Brain pericyte (primary cell): ENCODE measurements around the gene LTV1.
"Not testable (repeated sequence)": the region's sequence is repeated elsewhere in the genome, so short reads cannot be mapped to it uniquely, and the experiment has no call there.

Experiments
- DNase-seq: peaks from one replicate; pipeline ENCODE4 v3.0.0-alpha.2; 2012; ENCODE audit warnings: low read depth, low spot score

Gene LTV1, protein sequence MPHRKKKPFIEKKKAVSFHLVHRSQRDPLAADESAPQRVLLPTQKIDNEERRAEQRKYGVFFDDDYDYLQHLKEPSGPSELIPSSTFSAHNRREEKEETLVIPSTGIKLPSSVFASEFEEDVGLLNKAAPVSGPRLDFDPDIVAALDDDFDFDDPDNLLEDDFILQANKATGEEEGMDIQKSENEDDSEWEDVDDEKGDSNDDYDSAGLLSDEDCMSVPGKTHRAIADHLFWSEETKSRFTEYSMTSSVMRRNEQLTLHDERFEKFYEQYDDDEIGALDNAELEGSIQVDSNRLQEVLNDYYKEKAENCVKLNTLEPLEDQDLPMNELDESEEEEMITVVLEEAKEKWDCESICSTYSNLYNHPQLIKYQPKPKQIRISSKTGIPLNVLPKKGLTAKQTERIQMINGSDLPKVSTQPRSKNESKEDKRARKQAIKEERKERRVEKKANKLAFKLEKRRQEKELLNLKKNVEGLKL

DNA sequence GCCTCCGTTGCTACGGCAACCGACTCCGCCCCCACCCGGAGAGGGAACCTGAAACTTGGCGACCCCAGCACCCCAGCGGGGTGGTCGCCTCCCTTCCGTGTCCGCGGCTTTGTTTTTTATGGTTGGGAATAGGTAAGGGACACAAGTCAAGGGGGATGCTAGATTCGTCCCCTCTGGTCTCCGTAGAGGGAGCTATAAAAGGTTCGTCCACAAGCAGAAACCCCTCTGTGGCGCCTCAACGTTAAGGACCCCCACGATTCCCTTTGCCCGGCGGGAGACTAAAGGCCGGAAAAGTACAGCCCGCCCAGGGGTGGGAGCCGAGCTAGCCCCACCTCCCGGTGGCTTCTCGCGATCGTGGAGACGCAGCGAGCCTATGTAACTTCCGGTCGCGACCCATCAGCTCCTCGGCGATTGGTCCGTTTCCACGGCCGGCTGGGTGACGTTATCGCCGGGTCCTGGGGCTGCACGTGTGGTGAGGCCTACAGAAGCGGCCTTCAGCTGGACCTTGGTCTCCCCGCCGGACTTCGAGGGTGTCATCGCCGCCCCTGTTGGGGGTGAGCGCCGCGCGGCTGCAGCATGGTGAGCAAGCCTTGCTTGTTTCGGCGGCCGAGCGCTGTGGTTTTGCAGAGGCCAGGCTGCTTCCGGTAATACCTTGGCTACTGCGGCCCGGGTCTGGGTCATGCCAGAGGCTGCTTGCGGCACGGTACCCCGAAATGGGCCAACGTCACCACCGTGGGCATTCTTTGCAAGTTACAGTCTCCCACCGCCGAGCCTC, at the start of gene LTV1:
Gene LTV1, plus strand, starts transcription at position 437 of the 775 bp plus-strand sequence. Its CDS starts 140 bp downstream, at position 577.
- peak; percentile 93 for DNase-seq

DNA sequence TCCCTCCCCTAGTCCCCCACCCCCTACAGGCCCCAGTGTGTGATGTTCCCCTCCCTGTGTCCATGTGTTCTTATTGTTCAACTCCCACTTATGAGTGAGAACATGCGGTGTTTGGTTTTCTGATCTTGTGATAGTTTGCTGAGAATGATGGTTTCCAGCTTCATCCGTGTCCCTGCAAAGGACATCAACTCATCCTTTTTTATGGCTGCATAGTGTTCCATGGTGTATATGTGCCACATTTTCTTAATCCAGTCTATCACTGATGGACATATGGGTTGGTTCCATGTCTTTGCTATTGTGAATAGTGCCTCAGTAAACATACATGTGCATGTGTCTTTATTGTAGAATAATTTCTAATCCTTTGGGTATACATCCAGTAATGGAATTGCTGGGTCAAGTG, 46.6 kb upstream of the LTV1 start:
- DNase-seq: not testable (repeated sequence)

DNA sequence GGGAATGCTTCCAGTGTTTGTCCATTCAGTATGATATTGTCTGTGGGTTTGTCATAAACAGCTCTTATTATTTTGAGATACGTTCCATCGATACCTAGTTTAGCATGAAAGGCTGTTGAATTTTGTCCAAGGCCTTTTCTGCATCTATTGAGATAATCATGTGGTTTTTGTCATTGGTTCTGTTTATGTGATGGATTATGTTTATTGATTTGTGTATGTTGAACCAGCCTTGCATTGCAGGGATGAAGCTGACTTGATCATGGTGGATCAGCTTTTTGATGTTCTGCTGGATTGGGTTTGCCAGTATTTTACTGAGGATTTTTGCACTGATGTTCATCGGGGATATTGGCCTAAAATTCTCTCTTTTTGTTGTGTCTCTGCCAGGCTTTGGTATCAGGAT, 44.7 kb upstream of the LTV1 start:
- not testable (repeated sequence) for DNase-seq

DNA sequence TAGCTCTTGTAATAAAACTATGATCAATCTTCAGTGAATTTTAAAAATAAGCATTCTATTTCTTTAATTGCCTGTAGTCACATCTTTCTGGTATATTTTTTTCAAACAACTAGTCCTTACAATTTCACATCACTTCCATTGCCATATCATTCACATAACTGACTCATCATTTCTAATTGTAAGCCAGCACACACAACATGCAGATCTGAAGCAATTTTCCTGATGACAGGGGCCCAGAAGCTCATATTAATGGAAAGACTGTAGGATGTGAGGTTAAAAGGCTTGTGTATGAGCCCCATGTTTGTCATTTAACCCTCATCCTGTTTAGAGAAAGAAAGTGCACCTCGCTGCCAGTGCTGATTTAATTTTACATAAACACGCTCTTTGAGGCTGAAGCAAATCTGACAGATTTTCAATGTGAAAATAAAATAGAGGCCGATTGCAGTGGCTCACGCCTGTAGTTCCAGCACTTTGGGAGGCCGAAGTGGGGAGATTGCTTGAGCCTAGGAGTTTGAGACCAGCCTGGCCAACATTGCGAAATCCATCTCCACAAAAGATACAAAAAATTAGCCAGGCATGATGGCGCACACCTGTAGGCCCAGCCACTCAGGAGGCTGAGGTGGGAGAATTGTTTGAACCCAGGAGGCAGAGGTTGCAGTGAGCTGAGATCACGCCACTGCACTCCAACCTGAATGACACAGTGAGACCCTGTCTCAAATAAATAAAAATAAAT, 40.1 kb upstream of the LTV1 start:
- DNase-seq: no peak

DNA sequence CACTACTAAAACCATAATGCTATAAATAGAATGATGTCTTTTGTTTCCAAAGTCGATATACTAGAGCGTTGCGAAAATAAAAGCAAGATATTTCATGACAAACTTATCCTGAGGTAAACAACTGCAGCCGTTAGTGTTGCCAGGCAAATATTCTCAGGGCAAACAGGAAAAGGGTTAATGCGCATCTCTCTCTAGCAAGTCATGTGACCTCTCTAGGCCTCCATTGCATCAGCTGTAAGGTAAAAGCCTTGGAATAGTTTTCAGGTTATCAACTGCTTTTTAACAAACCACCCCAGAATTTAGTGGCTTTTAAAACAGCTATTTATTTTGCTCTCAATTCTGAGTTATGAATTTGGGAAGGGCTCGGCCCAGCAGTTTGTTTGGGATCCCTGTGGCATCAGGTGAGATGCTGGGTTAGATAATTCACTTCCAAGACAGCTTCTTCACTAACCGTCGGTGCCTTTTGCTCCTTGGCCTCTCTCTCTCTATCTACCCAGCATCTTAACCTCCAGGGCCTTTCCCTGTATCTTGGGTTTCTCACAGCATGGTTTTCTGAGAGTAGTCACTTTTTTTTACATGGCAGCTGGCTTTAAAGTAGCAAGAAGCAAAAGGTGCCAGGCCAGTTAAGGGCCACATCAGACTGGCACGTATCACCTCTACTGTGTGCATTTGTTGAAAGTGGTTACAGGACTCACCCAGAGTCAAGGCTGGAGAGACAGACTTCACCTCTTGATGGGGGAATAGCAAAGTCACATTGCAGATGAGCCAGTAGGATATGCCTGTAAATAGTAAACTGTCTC, 39.2 kb upstream of the LTV1 start:
- DNase-seq: no peak

DNA sequence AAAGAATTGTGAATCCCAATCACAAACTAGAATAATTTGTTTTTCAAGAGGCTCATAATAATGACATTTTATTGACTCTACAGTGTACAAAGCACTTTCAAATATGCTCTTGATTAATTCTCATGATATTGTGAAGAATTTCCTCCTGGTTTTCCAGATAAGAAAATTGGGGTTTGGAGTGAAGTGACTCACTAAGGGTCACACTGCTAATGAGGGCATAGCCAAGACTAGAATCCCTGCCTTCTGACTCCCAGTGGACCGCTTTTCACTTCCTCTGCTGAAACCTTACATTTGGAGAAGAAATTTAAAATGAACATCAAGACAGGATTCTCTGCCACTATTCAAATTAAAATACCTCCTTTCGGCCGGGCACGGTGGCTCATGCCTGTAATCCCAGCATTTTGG, 38.3 kb upstream of the LTV1 start:
- no peak for DNase-seq

DNA sequence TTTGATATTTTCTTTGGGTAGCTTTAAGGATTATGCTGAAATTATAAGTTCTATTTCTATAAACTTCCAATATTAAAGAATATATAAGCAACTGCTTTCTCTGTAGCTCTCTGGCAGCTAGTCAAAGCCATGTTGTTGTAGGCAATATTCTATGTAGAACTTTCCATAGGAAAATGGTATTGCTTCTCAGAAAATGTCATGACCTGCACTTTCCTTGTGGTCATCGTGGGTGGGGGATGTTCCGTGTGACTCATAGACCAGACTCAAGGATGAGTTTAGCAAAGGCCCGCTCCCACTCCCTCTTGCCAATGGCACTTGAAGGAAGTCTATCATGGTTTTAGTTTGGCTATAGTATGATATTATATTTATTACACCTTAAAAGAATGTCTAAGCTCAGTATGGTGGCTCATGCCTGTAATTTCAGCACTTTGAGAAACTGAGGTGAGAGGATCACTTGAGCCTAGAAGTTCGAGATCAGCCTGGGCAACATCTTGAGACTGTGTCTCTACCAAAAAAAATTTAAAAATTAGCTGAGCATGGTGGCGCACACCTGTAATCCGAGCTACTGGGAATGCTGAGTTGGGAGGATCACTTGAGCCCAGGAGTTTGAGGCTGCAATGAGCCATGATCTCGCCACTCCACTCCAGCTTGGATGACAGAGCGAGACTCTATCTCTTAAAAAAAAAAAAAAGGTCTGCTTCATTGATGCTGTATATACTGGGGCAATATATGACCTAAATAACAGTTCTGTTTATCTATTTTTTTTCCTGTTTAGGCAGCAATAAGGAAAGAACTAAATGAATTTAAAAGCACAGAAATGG, 36.6 kb upstream of the LTV1 start:
- peak; percentile 29 for DNase-seq

DNA sequence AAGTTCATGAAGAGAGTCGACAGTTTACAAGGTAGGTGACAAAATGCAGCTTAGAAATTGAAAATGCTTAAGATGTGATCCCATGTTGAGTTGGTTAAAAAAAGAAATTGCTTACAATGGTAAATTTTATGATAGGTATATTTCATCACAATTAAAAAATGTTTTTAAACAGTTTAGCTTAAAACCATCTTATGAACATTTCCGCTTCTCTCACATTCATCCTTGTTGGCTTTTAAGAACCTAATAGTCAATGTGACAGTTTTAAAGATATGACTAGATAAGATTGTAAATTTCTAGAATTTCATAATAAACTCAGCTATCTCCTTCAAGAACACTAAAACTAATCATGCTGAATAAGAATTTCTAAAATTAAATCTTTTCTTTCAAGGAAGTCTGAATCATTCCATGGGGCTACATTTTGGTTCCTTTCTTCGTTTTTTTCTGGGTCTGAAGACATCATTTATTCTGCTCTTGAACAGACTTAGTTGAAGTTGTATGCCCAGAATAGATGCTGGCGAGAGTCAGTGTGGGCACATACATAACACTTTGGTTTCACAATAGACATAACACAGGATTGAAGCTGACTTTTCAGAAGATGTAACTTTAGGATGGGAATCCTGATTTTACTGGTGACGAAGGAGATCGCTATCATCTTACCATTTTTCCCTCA, 35.9 kb upstream of the LTV1 start:
- DNase-seq: no peak

DNA sequence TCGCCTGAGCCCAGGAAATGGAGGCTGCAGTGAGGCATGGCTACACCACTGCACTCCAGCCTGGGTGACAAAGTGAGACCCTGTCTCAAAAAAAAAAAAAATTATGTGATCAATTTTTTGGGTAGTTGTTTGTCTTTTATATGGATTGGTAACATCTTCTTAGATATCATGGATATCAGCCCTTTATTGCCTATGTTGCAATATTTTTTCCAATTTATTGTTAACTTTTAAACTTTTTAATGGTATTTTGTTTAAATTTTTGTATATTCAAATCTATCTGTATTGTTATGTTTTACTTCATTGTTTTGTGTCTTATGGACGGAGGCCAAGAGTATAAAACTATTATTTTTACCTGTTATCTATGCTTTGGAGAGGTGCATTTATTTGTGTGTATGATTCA, 32.4 kb upstream of the LTV1 start:
- DNase-seq: no peak

DNA sequence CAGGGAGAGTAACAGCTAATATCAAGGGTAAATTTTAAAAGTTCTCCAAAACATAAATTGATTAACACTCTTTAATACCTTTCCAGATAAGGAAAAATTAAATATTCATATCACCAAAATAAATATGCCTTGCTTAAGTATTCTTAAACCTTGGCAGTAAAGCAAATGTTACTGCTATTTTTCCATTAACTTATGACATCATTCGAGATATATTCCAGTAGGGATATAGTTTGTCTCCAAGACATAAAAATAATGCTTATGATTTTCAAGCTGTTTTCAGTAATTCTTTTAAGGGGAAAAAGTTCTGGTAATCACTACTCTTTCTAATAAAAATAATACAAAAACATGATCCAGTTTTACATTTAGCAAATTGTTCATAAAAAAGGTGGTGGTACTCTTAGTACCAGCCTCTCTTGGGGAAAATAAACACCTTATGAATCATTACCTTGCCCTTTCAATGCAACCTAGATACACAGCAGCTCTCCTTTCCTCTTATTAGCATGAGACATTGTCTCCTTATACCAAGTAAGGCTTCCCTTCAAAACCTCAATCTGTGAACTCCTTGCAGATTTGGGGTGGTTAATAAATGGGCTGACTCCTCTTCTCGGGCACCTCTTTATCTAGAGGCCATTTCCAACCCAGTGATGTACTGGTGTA, 31.5 kb upstream of the LTV1 start:
- DNase-seq: no peak

DNA sequence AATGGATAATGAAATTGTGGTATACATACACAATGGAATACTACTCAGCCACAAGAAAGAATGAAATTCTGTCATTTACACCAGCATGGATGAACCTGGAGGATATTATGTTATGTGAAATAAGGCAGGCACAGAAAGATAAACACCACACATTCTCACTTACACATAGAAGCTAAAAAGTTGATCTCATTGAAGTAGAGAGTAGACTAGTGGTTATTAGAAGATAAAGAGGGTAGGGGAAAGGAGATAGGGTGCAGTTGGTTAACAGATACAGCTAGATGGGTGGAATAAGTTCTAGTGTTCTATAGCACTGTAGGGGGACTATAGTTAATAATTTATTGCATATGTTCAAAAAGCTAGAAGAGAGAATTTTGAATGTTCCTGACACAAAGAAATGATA, 25.5 kb upstream of the LTV1 start:
- no peak for DNase-seq

DNA sequence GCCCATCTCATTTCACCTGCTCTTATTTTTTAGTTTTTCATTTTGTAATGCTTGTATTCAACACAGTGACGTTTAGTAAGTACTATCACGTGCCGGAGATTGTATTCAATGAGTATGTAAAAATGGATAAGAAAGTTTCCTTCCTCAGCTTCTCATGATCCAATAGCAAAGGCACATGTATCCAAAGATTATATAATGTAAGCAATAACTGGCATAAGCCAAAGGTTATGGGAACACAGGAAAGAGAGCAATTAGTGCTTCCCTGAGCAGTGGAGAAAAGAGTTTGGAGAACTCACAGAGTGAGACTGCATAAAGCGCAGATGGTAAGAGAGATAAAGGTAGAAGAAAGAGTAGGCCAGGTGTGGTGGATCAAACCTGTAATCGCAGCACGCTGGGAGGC, 21.8 kb upstream of the LTV1 start:
- DNase-seq: no peak

DNA sequence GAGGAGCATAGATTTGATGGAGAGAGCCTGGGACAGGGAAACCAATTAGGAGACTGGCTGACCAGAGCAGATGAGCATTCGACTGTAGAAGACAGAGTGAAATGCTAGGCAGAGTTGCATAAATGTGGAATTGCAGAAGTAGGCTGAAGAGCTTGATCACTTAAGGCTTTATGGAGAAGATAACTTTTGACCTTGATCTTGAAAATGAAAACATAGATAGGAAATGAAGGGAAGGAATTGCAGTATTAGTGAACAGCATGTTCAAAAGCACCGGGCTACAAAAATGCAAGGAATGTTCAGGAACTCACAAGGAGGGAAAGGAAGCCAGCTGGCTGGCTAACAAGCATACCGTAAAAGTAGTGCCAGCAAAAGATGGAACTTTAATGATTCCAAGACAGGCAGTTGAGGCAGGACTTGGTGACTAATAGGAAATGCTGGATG, 20.5 kb upstream of the LTV1 start:
- no peak for DNase-seq

DNA sequence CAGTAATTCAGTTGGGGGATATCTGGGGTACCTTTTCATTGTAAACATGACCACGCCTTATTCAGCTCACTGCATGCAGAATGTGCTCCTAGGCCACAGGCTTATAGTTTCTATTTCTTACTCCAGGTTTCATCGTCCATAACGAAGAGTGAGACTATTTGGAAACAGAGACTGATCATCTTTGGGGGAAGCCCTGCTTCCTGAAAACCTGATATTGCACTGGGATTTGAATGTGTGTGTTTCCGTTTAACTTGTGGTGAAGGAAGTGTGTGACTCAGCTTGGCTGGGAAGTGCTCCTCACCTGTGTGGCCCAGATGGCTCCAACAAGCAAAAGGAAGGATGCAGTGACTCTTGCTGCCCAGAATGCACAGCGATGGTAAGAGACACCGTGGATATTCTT, 19.6 kb upstream of the LTV1 start:
- DNase-seq: no peak

DNA sequence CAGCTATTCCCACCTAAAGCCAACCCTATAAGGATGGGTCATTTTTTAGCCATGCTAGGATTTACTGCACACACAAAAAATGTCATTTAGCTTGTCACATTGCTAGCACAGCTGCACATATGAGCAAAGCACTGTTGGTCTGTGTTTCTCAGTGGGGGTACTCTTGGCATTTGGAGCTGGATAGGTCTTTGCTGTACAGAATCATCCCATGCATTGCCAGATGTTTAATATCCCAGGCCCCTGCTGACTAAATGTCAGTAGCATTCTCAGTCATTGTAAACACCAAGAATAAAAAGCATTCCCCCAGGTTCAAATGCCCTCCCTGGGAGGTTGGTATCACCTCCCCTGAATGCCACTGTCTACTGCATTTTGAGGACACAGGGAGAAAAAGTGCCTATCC, 14.6 kb upstream of the LTV1 start:
- no peak for DNase-seq

DNA sequence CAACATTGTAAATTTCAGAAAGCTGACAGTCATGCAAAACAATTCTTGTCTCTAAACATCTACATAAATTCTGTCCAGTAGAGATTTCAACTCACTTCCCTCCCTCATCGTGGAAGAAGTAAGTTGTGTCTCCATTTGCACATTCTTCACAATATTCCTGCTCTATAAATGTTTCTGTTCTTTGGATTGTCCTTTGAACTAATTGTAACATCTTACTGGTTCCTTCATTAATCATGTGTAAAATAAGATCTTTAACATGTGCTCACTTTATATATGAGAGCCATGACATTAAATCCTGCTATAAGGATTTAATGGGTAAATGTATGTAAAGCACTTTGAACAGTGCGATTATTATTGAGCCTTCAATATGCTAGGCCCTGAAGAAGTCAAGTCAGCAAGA, 7.0 kb upstream of the LTV1 start:
- no peak for DNase-seq

DNA sequence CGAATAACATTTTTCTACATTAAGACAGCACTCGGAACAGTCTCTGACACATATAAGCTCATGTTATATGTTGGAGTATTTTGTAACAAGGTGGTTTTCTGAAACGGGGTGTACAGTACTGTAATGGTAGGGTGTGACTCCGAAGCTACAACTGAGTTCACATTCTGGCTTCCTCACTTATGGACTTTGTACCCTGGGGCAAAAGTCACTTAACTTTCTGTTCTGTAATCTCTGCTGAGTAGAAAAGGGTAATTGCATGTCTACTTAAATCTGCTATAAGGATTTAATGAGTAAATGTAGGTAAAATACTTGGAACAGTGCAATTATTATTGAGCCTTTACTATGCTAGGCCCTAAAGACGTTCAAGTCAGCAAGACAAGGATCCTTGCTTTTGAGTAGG, 4.7 kb upstream of the LTV1 start:
- no peak for DNase-seq

DNA sequence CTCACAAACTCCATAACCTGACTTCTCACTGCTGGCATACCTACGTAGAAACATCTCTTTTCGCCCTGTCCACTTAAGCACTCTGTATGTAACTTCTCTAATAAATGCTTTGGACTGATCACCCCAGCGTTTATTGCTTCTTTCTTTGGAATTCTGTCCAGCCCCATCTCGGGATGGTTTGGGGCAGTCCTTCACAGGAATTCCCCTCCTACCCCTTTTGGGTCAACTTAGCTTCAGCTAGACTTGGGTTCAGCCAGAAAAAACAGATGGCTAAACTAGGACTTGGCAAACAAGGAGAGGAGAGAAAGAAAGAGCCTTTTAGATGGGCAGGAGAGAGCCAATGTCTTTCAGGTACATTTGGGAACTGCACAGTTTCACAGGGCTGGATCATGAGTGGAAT, 3.9 kb upstream of the LTV1 start:
- no peak for DNase-seq

DNA sequence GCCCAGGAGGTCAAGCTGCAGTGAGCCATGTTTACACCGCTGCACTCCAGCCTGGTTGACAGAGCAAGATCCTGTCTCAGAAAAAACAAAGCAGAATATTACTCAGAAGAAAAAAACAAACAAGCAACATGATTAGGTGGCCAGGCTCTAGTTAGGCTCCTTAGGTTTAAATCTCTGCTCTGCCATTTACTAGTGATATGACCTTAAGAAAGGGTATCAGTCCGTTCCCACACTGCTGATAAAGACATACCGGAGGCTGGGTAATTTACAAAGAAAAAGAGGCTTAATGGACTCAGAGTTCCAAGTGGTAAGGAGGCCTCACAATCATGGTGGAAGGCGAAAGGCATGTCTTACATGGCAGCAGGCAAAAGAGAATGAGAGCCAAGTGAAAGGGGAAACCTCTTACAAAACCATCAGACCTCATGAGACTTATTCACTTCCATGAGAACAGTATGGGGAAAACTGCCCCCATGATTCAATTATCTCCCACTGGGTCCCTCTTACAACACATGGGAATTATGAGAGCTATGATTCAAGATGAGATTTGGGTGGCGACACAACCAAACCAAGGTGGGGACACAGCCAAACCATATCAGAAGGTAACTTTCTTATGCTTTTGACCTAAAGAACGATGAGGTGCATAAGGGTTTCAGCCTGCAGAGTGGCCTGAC, 2.4 kb upstream of the LTV1 start:
- no peak for DNase-seq
